ENCODE results near the gene CORO2A. TPM values are rescaled to one million over a fixed set of nuclear protein-coding genes. Genes with fewer than 3 reads are reported as not detected.

The CORO2A gene
- total and polyA plus RNA-seq, 2 of the 13 experiments (the other 11 are each of a cell fraction or from before 2014, with no cell fraction given): 14.4 to 15.3 TPM

DNA sequence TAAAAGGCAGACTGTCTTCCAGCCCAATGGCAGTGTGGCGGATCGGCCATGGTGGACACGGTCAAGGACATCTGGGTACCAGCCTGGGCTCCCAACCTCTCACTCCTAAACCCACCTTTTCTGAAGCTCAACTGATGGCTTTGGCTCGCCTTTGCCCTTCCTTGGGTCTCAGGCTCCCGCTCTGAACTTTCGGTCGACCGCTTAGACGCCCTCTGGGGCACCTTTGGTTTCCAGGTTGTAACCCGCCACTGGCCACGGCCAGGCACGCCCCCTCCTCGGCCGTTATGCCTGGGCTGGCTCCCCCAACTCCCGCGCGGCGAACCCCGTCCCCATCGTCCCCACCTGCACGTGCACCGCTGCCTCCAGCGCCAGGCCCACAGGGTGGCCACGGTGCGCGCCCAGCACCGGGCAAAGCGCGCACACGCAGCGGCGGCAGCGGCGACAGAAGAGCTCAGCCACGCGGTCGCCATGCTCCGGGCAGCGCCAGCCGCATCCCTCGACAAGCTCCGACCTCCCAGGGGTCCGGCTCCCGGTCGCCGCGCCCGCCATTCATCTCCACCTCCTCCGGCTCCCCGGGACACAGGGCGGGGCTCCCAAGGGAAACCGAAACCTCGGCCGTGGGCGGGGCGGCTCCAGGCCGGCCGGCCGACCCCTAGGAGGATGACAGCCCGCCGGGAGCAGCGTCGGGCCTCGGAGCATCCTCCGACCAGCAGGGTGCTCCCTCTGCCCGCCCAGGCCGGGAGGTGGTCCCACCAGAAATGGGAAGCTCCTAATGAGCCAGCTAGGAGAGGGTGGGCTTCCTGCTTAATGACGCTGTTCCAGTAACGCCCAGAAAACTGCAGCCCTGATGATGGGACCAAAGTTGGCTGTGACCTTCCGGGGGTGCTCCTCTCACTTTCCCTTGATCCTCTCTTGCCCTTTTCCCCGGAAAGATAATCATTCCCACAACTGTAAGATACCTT, 73.5 kb downstream of the CORO2A start, which contains the start of gene TRIM14 (continued):
- TF ChIP-seq ZNF609 (CRISPR knock-in tag; IDR thresholded peaks at IDR 0.05; ENCODE audit: borderline replicate concordance): peak; percentile 12; the same call in 1 of the 2 replicates
- 0 out of 2 replicates have a peak, but pooled peaks have one; percentile 62 for TF ChIP-seq GFI1 (CRISPR knock-in tag; IDR thresholded peaks at IDR 0.05; ENCODE audit: borderline replicate concordance)
- TF ChIP-seq E2F2 (CRISPR knock-in tag; IDR thresholded peaks at IDR 0.05; ENCODE audit: borderline replicate concordance): 0 out of 2 replicates have a peak, but pooled peaks have one; percentile 22
- no peak for TF ChIP-seq EHMT2 (IDR thresholded peaks at IDR 0.05; ENCODE audit: borderline replicate concordance, low read depth, low read length)
- TF ChIP-seq ZNF431 (CRISPR knock-in tag; IDR thresholded peaks at IDR 0.05; ENCODE audit: borderline replicate concordance, low read depth): no peak
- no peak for TF ChIP-seq NPAS2 (CRISPR knock-in tag; IDR thresholded peaks at IDR 0.05; ENCODE audit: borderline replicate concordance)
- no peak for TF ChIP-seq ZNF17 (CRISPR knock-in tag; IDR thresholded peaks at IDR 0.05)
- TF ChIP-seq TIGD3 (CRISPR knock-in tag; IDR thresholded peaks at IDR 0.05; ENCODE audit: borderline replicate concordance): no peak
- peak; percentile 26; the same call in 1 of the 2 replicates for TF ChIP-seq TSC22D2 (CRISPR knock-in tag; IDR thresholded peaks at IDR 0.05; ENCODE audit: borderline replicate concordance)
- no peak for TF ChIP-seq JDP2 (CRISPR knock-in tag; IDR thresholded peaks at IDR 0.05; ENCODE audit: borderline replicate concordance)
- no peak for TF ChIP-seq ZUFSP (CRISPR knock-in tag; IDR thresholded peaks at IDR 0.05; ENCODE audit: borderline replicate concordance)

Data from HepG2 (cell line).